Gastrocnemius medialis (tissue), 4 donors: Measurements from ENCODE around the gene USP14.

Source experiments
- POLR2A ChIP-seq, 2 donors: fragments of 450-650 bp; IDR thresholded peaks; one replicate each; pipeline ENCODE4 v1.6.1; 2017; ENCODE audit warnings: antibody characterized with exemption in 2 of 2, mild to moderate bottlenecking in 2 of 2, moderate library complexity in 2 of 2
- TF ChIP-seq, protein P1 (sequence below), 5 experiments: fragments of 450-650 bp in 3 of 5; fragments of 200-600 bp in 2 of 5; sonication (generic) in 2 of 5; IDR thresholded peaks in 4 of 5; conservative IDR thresholded peaks in 1 of 5; 1 replicate in 4 of 5; 2 replicates in 1 of 5; pipeline ENCODE4 v1.5.1; 2016 to 2019; ENCODE audit warnings: antibody characterized with exemption in 5 of 5, mild to moderate bottlenecking in 3 of 5, moderate library complexity in 3 of 5

DNA sequence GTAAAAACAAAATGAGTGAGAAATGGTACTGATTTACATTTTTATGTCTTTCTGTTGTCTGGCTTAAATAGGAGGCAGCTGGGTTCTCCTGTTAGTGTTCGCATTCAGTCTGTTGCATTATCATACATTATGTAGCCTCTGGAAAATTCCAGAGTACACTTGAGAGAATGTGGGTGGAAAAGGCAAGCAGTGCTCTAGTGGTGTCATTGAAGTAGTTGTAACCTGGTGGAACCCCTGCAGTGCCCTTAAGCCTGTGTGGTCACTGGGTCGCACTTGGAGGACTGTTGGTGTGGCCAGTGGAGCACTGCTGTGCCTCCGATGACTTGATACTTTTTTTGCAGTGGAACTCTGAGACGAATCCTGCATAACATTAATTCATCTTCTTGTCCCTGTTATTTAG, 52.4 kb downstream of the USP14 start:
- TF ChIP-seq, protein P1, sequence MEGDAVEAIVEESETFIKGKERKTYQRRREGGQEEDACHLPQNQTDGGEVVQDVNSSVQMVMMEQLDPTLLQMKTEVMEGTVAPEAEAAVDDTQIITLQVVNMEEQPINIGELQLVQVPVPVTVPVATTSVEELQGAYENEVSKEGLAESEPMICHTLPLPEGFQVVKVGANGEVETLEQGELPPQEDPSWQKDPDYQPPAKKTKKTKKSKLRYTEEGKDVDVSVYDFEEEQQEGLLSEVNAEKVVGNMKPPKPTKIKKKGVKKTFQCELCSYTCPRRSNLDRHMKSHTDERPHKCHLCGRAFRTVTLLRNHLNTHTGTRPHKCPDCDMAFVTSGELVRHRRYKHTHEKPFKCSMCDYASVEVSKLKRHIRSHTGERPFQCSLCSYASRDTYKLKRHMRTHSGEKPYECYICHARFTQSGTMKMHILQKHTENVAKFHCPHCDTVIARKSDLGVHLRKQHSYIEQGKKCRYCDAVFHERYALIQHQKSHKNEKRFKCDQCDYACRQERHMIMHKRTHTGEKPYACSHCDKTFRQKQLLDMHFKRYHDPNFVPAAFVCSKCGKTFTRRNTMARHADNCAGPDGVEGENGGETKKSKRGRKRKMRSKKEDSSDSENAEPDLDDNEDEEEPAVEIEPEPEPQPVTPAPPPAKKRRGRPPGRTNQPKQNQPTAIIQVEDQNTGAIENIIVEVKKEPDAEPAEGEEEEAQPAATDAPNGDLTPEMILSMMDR (IDR thresholded peaks at IDR 0.05 in 4 of 5, conservative IDR thresholded peaks at IDR 0.05 in 1 of 5): no peak
- TF ChIP-seq POLR2A (IDR thresholded peaks at IDR 0.05): no peak
